ENCODE results near the gene MAGEB18. TPM values are rescaled to one million over a fixed set of nuclear protein-coding genes. Genes with fewer than 3 reads are reported as not detected.

Gene MAGEB18
- not detected in 2 replicates for total RNA-seq

DNA sequence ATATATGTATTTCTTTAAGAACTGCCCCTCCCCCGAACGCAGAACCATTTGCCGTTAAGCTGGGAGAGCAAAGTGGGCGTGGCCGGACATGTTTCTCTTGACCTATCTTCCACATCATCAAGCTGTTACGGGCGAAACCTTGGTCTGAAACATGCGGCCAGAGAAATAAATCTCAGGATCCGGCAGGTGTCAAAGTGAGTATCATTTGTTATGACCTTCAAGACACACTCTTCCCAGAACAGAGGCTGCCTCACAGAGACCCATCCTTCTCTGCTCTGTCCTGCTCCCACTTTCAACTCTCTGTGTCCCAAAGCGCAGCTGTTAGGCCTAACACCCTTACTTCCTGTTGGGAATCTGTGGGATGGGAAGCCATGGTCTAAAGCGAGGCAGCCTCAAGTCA lies at the start of gene MAGEB18:
MAGEB18 (plus strand) TSS at position 70 of the 400 bp plus-strand sequence. CDS start 643 bp downstream, outside the sequence.
- FAIRE-seq (peak; percentile 52), DNase-seq (ENCODE audit: low read depth) (no peak)
- Histone ChIP-seq H3K4me3 (ENCODE audit: low read depth, low read length) (no peak within 1 kb of the TSS), H3K27me3 (ENCODE audit: control insufficient read depth, insufficient read depth, low read length) (no peaks in the 10 kb centered on the region), H3K36me3 (ENCODE audit: control insufficient read depth, insufficient read depth, low read length) (no peaks in the 10 kb centered on the region)
- TF ChIP-seq, protein P1, sequence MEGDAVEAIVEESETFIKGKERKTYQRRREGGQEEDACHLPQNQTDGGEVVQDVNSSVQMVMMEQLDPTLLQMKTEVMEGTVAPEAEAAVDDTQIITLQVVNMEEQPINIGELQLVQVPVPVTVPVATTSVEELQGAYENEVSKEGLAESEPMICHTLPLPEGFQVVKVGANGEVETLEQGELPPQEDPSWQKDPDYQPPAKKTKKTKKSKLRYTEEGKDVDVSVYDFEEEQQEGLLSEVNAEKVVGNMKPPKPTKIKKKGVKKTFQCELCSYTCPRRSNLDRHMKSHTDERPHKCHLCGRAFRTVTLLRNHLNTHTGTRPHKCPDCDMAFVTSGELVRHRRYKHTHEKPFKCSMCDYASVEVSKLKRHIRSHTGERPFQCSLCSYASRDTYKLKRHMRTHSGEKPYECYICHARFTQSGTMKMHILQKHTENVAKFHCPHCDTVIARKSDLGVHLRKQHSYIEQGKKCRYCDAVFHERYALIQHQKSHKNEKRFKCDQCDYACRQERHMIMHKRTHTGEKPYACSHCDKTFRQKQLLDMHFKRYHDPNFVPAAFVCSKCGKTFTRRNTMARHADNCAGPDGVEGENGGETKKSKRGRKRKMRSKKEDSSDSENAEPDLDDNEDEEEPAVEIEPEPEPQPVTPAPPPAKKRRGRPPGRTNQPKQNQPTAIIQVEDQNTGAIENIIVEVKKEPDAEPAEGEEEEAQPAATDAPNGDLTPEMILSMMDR (IDR thresholded peaks at IDR 0.05; ENCODE audit: insufficient read depth, low read length, severe bottlenecking) = no peak

DNA sequence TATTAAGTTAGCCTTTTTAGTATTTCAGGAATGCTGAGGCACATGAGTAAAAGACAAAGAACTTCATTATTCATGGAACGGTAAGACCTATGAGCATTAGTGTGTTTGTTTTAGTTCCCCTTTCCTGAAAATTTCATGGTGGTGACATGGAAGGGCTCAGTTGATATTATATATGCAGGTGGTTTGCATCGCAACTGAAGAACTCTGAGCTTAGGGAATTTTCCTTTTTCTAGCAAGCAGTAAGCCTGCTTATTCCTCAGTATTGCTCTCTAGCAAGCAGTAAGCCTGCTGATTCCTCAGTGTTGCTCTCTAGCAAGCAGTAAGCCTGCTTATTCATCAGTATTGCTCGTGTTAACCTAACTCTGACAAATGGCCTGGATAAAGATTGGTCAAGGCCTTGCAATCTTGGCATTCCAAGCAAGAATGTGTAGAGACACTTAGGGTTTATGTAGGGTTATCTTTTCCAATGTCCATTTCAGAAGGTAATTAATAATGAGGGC lies 37.7 kb upstream of the MAGEB18 start:
- Histone ChIP-seq H3K36me3 (ENCODE audit: control insufficient read depth, insufficient read depth, low read length) (no peaks in the 10 kb centered on the region), H3K27me3 (ENCODE audit: control insufficient read depth, insufficient read depth, low read length) (no peaks in the 10 kb centered on the region), H3K4me3 (ENCODE audit: low read depth, low read length) (no peak overlapping the region)
- TF ChIP-seq, protein P1 (IDR thresholded peaks at IDR 0.05; ENCODE audit: insufficient read depth, low read length, severe bottlenecking) = no peak
- FAIRE-seq (no peak), DNase-seq (ENCODE audit: low read depth) (no peak)

DNA sequence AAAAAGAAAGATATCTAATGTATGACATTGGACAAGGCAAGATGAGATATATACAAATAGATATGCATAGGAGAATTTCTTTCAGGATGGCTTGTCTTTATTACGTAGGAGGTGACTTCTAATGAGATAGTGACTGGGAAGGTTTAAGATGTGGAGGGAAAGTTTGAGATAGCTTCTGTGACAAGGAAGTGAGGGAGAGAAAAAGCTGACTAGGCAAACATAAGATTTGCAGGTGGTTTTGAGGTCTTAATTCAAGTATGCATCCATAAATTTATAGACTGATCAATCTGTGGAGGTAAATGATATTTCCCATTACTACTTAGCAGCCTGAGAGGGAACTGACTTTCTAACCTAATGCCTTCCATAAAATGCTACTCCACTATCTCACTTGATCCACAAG lies 29.0 kb upstream of the MAGEB18 start:
- no peak for FAIRE-seq
- H3K4me3 ChIP-seq (ENCODE audit: low read depth, low read length) = no peak overlapping the region
- no peak for DNase-seq (ENCODE audit: low read depth)
- H3K27me3 ChIP-seq (ENCODE audit: control insufficient read depth, insufficient read depth, low read length) = no peaks in the 10 kb centered on the region
- TF ChIP-seq, protein P1 (IDR thresholded peaks at IDR 0.05; ENCODE audit: insufficient read depth, low read length, severe bottlenecking) = no peak
- no peaks in the 10 kb centered on the region for H3K36me3 ChIP-seq (ENCODE audit: control insufficient read depth, insufficient read depth, low read length)

DNA sequence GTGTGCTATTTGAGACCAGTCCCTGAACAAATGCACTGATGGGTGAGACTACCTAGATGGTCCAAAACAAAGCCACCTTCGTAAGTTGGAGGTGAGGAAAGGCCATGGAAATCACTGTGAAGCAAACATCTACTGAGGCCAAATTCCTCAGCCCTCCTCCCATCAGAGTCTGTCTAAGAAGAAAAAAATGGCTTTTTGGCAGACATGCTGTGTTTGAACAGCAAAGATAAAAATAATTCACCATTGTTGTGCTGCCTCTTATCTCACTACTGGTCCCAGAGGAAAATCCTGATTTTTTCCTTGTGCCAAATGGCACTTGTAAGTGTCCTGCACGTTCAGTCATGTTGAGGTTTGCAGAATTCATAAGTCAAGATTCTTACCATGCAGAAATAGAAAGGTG lies 7.9 kb downstream of the MAGEB18 start:
- DNase-seq (ENCODE audit: low read depth) = peak; percentile 10
- H3K4me3 ChIP-seq (ENCODE audit: low read depth, low read length) = no peak overlapping the region
- no peaks in the 10 kb centered on the region for H3K27me3 ChIP-seq (ENCODE audit: control insufficient read depth, insufficient read depth, low read length)
- no peaks in the 10 kb centered on the region for H3K36me3 ChIP-seq (ENCODE audit: control insufficient read depth, insufficient read depth, low read length)
- TF ChIP-seq, protein P1 (IDR thresholded peaks at IDR 0.05; ENCODE audit: insufficient read depth, low read length, severe bottlenecking) = no peak
- no peak for FAIRE-seq

DNA sequence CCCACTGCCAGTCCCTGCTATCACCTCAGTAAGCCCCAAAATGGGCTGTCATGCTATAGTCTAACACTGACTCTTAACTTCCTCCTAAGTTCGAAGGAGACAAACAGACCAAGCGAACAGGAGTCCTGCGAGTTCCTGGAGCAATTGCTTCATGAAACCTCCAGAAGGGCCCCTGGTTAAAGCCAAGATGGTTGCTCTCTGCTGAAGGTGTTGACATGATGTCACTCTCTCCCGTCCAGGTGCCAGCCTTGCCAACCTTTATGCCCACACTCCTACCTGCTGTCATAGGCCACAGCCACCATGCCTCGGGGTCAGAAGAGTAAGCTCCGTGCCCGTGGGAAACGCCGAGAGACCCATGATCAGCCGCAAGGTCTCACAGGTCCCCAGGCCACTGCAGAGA lies 22.2 kb downstream of the MAGEB18 start, which contains the start of gene MAGEB6B:
MAGEB6B (plus strand) TSS at position 301 of the 400 bp plus-strand sequence; CDS start at position 301, 0 bp downstream.
- Histone ChIP-seq H3K27me3 (ENCODE audit: control insufficient read depth, insufficient read depth, low read length) (no peaks in the 10 kb centered on the region), H3K36me3 (ENCODE audit: control insufficient read depth, insufficient read depth, low read length) (no peaks in the 10 kb centered on the region), H3K4me3 (ENCODE audit: low read depth, low read length) (no peak within 1 kb of the TSS)
- TF ChIP-seq, protein P1 (IDR thresholded peaks at IDR 0.05; ENCODE audit: insufficient read depth, low read length, severe bottlenecking) = no peak
- no peak for DNase-seq (ENCODE audit: low read depth)
- FAIRE-seq = no peak

Other genes starting within 250 kb of the MAGEB18 start
- not detected in 2 replicates for gene MAGEB6B, start 22.3 kb downstream of the MAGEB18 start, total RNA-seq
- gene MAGEB6, start 54.1 kb downstream of the MAGEB18 start, total RNA-seq = not detected in 2 replicates
- not detected in 2 replicates for gene MAGEB5, start 77.8 kb downstream of the MAGEB18 start, total RNA-seq

Data from bronchial epithelial cell (primary cell).